Amygdala (tissue), 56 donors: ENCODE results near the gene AKAP4.

Experiments used
- DNase-seq, 56 donors: peaks; one replicate each; lab custom pipeline; 2025; lab: John Stamatoyannopoulos, UW

The AKAP4 gene

GRCh38 chrX:50200907-50201306 is at the start of gene AKAP4:
Gene AKAP4, minus strand, starts transcription at chrX:50201007. Its CDS starts 118 bp downstream, at chrX:50200889.
- no peak for DNase-seq

DNA sequence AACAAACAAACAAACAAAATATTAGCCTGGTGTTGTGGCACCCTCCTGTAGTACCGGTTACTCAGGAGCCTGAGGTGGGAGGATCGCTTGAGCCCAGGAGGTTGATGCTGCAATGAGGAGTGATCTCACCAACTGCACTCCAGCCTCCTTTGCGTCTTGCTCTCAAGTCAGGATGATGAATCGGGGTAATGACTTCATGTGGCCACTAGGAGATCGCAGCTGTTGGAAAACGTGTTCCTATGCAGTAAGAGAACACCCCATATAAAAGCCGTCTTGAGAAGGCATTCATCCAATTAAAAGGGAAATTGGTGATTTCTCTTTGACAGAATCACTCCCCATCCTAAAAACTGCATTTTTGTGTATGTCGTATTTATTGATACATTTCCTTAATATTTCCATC is 10.7 kb upstream of the AKAP4 start:
- DNase-seq, result no peak

DNA sequence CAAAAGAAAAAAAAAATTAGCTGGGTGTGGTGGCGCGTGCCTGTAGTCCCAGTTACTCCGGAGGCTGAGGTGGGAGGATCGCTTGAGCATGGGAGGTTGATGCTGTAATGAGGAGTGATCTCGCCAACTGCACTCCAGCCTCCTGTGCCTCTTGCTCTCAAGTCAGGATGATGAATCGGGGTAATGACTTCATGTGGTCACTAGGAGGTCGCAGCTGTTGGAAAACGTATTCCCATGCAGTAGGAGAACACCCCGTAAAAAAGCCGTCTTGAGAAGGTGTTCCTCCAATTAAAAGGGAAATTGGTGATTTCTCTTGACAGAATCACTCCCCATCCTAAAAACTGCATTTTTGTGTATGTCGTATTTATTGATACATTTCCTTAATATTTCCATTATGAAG is 5.9 kb upstream of the AKAP4 start:
- no peak for DNase-seq

DNA sequence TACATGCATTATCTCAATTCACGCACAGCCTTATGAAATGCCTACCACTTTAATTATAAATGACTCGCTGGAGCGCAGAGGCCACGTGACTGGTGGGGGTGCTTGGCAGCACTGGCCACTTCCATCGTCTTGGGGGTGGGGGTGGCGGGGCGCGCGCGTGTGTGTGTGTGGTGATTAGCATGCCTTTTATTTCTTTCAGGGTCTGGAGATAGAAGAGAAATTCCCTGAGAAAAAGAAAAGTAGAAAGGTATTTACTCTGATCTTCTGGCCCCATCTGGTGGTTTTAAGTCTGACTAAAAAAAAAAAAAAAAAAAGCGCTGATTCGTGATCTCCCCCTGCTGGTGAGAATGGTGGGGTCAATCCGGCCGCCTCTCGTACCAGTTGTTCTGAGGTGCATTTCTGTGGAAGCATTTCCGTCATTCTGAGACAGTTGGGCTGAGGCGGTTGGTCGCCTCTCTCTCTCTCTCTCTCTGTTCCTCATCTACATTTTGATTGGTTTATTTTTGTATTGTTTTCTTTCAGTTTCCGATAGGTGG is 3.6 kb upstream of the AKAP4 start, which contains the start of gene CCNB3:
Gene CCNB3, plus strand, starts transcription at position 402 of the 536 bp plus-strand sequence. CDS start 80,399 bp downstream, outside the sequence.
- DNase-seq, result peak in 53 of 56 donors; percentile 2 to 75 (median 36)

- DNase-seq, result no peak
Observed at GRCh38 chrX:50202539-50202938, 1.7 kb upstream of the AKAP4 start.

- DNase-seq, result no peak
Observed at GRCh38 chrX:50198348-50198747, 2.5 kb downstream of the AKAP4 start.

GRCh38 chrX:50188859-50189600 is 11.8 kb downstream of the AKAP4 start:
- DNase-seq, result no peak

DNA sequence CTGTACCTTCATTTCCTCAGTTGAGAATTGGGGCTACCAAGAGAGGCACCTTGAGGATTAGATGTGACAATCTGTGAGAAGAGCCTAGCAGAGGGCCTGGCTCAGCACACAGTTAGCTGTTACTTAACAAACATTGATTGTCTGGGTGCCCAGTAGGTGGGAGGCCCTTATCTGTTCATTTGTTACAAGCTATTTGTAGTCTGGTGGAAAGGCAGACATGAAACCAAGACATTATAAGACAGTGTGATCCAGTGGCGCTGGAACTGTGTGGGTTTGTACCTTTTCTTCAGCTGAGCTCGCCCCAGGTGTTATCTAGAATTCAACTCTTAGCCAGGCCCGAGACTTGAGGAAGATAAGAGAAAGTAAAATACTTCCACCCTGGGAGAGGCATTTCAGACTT is 16.9 kb downstream of the AKAP4 start:
- DNase-seq, result no peak

DNA sequence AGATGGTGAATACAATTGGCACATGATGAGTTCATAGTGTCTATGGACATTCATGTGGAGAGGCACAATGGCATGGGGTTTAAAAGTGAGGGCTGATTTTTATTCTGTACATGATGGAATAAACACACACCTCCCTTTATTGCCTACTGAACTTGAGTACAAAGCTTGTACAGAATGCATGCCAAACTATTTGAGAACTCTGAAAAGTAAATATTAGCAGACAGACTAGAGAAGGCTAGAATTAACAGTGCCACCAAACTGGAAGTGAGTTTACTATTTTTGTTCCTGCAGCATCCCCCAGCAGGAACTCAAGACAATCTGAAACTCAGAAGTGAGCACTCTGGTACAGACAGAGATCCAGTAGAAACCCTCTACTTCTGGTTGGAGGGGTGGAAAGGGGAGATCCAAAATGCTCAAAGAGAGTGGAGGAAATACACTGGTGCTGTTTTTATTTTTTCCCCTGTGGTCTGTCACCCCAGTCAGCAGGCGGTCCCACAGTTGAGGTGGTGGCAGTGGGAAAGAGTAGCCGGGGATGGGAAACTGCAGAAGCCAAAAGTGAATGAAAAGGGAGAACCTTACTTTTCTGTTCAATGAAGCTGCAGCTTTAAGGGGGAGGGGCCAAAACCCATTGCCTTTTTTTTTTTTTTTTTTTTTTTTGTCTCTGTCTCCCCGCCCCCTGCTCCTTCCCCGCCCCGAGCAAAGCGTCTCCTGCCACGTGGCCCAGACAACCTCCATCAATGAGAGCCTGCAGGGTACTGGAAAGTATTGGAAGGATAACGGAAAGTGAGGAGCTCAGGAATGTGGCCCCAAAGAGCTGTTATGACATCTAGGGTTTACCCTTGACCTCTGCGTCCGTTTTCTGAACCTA is 20.5 kb downstream of the AKAP4 start:
- DNase-seq, result peak in 1 of 56 donors; percentile 2

- DNase-seq, result no peak
Observed at GRCh38 chrX:50169717-50170116, 31.1 kb downstream of the AKAP4 start.

DNA sequence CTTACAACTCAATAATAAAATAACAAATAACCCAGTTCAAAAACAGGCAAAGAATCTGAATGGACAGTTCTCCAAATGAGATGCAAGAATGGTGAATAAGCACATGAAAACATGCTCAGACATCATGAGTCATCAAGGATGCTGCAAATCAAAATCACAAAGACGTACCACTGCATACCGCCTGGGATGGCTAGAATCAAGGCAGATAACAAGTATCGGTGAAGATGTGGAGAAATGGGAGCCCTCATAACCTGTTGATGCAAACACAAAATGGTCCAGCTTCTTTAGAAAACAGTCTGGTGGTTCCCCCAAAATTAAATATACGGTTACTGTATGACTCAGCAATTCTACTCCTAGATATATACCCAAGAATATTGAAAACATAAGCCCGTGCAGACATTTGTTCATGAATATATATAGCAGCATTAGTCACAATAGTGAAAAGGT is 32.5 kb downstream of the AKAP4 start:
- DNase-seq, result no peak

- DNase-seq, result no peak
Observed at GRCh38 chrX:50167366-50167765, 33.4 kb downstream of the AKAP4 start.

DNA sequence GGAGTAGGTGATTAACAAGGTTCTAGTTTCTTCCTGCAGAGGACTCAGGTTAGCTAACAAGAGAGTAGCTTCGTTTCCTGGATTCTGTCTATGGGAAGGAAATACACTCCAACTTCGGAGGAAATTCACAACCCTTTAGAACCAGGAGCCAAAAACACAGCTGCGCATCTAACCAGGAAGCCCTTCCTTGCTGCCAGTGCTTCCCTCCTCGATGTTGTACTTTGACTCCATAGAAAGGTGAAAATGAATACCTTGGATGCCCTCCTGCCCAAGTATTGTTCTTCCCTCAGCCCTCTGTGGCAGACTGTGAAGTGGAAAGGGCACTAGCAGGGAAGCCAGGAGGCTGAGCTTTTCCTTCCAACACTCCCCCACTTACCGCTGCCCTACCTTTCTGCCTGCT is 35.1 kb downstream of the AKAP4 start:
- no peak for DNase-seq

DNA sequence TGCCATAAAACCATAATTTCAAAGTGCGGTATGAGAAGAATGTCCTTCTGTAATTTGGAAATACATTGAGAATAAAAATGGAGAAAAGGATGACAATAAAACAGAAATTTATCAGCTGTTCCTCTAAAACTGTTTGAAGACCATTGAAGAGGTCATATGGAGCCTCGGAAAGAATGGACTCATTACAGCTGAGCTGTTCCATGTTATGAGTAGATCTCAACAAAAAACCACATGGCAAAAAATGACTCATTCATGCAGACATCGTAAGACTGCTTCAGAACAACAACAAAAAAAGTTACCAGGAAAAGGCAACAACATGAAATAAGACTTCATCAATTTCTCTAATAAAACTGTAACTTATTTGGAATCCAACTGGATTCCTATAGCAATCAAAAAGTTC is 39.7 kb downstream of the AKAP4 start:
- DNase-seq, result no peak

DNA sequence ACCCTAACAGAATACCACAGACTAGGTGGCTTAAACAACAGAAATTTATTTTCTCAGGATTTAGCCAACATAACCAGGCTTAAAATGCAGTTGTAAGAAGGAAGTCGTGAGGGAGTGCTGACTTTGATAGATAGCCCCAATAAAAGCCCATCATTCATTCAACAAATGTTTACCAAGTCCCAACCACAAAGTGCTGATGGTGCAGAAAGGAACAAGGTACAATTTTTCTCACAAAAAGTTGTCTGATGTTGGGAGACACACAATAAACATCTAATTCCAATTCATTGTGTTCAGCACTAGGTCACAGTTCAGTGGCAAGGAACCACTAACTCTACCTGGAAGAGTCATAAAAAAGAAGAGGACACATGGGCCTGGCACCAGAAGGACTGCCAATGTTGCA is 42.2 kb downstream of the AKAP4 start:
- DNase-seq, result no peak

- no peak for DNase-seq
Observed at GRCh38 chrX:50157545-50158135, 43.2 kb downstream of the AKAP4 start.

GRCh38 chrX:50154429-50154828 is 46.4 kb downstream of the AKAP4 start:
- DNase-seq, result no peak

DNA sequence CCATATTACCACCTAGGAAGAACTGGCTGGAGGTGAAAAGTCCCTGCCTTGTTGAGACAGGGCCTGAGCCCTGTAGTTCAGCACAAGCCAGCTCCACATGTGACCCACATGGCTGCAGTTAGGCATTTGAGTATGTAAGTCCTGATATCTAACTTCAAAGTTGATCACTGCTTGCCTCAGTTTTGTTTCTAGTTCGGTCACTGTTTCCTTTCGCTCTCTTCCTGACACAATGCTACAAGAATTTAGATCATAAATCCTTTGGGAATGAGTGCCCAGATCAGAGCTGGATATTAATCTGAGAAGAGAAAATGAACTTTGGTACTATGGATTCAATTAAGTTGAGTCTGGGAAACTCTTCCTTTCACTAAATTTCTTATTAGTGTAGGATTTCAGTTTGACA is 48.4 kb downstream of the AKAP4 start:
- no peak for DNase-seq

DNA sequence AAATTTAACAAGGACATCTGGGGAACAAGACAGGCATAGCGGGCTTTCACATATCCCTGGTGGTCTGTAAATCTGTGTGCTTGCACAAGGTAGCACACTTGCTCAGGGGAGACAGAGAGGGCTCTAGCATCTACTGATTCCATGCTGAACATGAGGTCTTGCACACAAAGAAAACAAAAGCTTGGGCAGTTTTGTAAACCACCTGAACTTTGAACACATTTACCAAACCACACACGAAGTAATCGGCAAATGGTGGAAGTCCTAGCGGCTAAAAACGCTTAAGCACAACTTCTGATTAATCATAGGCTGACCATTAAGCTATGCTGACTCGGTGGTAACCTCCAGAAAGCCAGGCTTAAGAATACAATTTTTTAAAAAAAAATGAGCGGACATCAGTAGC is 52.8 kb downstream of the AKAP4 start:
- DNase-seq, result no peak
